Ectodermal cell (in vitro differentiated cells): ENCODE results near the gene PPP2R5C.

Experiments
- H3K27ac ChIP-seq: 2 replicates; pipeline ENCODE4 v1.7.0; 2013; ENCODE audit warnings: mild to moderate bottlenecking, low read depth, low read length; ENCODE audit not compliant: insufficient read depth, poor library complexity, severe bottlenecking
- H3K27me3 ChIP-seq: 2 replicates; pipeline ENCODE4 v1.7.0; 2013; ENCODE audit warnings: mild to moderate bottlenecking, low read length; ENCODE audit not compliant: insufficient read depth, control insufficient read depth, poor library complexity, severe bottlenecking
- H3K36me3 ChIP-seq: one replicate; pipeline ENCODE4 v1.7.0; 2013; ENCODE audit warnings: low read length; ENCODE audit not compliant: control insufficient read depth, insufficient read depth
- H3K4me1 ChIP-seq: one replicate; pipeline ENCODE4 v1.7.0; 2013; ENCODE audit warnings: low read length; ENCODE audit not compliant: control insufficient read depth, insufficient read depth
- H3K4me3 ChIP-seq: 2 replicates; pipeline ENCODE4 v1.7.0; 2013; ENCODE audit warnings: low read depth, low read length, control low read depth; ENCODE audit not compliant: insufficient read depth
- H3K9me3 ChIP-seq: 2 replicates; pipeline ENCODE4 v1.7.0; 2013; ENCODE audit warnings: mild to moderate bottlenecking, low read length, moderate library complexity; ENCODE audit not compliant: control insufficient read depth
- WGBS, 2 experiments: methylation state at CpG; one replicate each; pipeline ENCODE4 v1.1.7; 2013; ENCODE audit warnings: missing lambda C conversion rate in 2 of 2; 5-methylcytosine and 5-hydroxymethylcytosine counted together

PPP2R5C gene

DNA sequence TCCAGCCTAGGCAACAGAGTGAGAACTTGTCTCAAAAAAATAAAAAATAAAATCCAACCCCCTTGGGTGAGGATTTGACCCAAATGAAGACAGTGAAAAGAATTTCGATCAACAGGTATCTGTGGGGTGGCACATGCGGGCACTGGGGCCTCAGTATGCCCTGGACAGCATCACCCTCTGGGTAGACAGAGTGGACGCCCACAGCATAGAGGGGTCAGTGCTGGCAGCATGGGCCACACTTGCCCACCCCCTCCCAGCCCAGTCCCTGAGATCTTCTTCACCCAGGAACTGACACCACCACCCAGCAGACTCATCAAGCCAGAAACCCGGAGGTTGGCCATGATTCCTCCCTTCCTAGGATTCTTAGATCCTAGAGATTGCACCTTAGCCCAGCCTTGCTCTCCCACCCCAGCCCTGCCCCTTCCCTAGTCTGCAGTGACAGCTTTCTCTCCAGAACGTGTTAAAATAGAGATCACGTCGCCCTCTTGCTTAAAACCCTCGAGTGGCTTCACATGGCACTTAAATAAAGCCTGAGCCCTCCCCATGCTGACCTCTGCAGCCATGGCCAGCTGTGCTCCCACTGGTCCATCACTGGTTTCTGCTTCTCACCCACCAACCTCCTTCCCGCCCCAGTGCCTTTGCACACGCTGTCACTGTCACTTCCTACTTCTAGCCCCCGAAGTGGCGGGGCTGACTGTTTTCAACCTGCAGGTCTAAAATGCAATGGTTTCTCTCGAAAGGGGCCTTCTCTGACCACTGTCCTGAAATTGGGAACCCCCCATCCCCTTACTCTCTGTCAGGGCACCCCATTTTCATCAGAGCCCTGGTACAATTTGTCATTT is 176.6 kb downstream of the PPP2R5C start:
- Histone ChIP-seq H3K27ac (no peak overlapping the region), H3K4me1 (no peaks in the 10 kb centered on the region), H3K36me3 (no peaks in the 10 kb centered on the region), H3K27me3 (peaks cover 4% of the 10 kb centered on the region), H3K4me3 (no peak overlapping the region), H3K9me3 (no peaks in the 10 kb centered on the region)
- WGBS, 2 experiments: 71% methylated on average over 13 of the region's 13 CpGs

DNA sequence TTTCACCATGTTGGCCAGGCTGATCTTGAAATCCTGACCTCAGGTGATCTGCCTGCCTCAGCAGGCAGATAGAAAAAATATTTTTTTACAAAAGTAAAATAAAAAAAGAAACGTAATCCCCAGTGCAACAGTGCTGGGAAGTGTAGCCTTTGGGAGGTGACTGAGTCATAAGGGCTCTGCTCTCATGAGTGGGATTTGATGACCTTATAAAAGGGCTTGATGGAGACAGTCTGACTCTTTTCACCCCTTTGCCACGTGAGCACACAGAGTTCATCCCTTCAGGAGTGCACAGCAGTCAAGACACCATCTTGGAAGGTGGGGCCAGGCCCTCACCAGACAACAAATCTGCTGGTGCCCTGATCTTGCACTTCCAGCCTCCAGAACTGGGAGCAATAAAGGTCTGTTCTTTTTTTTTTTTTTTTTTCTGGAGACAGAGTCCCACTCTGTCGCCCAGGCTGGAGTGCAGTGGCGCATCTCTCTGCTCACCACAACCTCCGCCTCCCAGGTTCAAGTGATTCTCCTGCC is 178.2 kb downstream of the PPP2R5C start:
- Histone ChIP-seq H3K36me3 (no peaks in the 10 kb centered on the region), H3K9me3 (no peaks in the 10 kb centered on the region), H3K27ac (no peak overlapping the region), H3K4me3 (no peak overlapping the region), H3K27me3 (peaks cover 4% of the 10 kb centered on the region), H3K4me1 (no peaks in the 10 kb centered on the region)
- 81 to 85% methylated on average over 5 of the region's 5 CpGs for WGBS, 2 experiments

DNA sequence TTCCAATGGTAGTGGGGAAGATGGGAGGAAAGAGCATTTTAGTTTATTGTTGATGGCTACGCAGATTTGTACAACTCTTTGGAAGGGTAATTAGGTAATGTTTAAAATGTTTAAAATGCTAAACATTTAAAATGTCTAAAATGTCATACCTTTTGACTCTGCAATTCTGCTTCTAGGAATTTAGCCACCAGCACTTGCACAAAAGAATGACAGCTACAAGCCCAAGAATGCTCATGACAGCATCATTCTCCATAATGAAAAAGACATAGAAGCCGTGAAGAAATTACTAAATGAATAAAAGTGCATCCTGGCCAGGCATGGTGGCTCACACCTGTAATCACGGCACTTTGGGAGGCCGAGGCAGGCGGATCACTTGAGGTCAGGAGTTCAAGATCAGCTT is 182.9 kb downstream of the PPP2R5C start:
- H3K27ac ChIP-seq: no peak overlapping the region
- no peaks in the 10 kb centered on the region for H3K9me3 ChIP-seq
- peaks cover 5% of the 10 kb centered on the region for H3K4me1 ChIP-seq
- WGBS, 2 experiments: 66 to 69% methylated on average over 5 of the region's 5 CpGs
- no peak overlapping the region for H3K4me3 ChIP-seq
- H3K27me3 ChIP-seq: peaks cover 4% of the 10 kb centered on the region
- no peaks in the 10 kb centered on the region for H3K36me3 ChIP-seq

DNA sequence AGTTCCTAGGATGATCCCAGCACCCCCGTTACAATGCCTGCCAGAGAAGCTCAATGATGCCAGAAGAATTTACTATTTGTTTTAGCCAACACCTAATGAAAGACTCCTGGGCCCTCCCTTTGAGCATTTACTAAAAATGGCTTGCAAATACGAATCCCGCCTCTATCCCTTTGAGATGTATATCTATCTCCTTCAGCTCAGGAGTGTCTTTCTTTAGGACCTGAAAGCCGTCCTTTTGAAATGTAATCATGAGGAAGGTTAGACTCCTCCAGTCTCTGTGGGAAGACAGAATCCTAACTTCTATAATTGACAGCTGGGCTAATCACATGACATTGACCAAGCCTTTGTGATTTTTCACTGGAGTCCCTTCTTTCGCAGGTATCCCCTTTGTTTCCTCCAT is 183.7 kb downstream of the PPP2R5C start:
- Histone ChIP-seq H3K4me1 (peaks cover 5% of the 10 kb centered on the region), H3K27me3 (peaks cover 4% of the 10 kb centered on the region), H3K4me3 (no peak overlapping the region), H3K27ac (no peak overlapping the region), H3K9me3 (no peaks in the 10 kb centered on the region), H3K36me3 (no peaks in the 10 kb centered on the region)
- WGBS, 2 experiments: 5 to 9% methylated on average over 5 of the region's 5 CpGs

DNA sequence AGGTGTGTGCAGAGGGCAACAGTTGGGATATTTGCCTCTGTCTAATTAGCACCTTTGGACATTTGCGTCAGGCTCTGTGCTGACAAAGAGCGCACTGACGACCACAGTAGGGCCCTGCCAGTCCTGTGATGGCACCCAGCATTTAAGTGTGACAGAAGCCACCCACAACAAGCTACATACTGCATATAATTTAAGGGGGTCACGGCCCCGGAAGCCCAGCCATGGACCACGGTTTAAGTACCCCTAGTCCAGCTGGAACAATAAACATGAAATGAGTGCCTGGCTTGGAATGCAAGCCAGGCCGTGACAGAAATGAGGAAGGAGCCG is 186.0 kb downstream of the PPP2R5C start:
- WGBS, 2 experiments: 30 to 33% methylated on average over 8 of the region's 8 CpGs
- no peaks in the 10 kb centered on the region for H3K36me3 ChIP-seq

DNA sequence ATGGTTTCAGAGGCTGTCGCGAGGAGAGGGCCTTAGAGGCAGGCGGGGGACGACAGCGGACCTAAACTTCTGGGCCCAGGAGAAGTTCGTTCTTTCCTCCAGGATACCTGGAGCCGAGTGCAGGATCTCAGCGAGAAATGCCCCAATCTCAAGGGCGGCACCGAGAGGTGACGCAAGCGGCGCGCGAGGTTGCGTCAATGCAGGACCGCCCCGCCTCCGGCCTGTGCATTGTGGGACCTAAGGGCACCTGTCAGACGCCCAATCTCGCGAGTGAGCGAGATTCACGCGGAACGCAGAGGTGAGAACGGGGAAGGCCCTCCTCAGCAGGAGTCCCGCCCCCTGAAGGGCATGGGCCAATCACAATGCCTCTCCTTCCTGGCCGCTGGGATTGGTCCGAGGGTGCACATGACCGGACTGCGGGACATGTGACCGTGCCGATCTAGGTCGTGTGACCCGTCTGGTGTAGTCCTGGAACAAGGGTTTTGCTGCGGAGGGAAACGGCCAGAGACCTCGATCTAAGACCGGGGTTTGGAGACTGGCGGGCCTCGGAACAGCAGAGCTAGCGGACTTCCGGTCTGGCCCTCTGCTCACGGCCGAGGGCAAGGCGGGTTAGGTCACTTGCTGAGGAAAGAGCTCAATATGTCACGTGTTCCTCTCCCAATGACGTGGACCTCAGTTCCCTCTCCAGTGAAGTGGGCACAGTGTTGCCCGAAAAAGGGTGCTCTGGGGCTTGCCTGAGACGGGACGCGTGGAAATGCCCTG is 186.6 kb downstream of the PPP2R5C start:
- Histone ChIP-seq H3K4me3 (peak overlapping the region; percentile 96), H3K27ac (peak overlapping the region; percentile 97), H3K27me3 (peaks cover 4% of the 10 kb centered on the region), H3K36me3 (no peaks in the 10 kb centered on the region), H3K9me3 (no peaks in the 10 kb centered on the region), H3K4me1 (peaks cover 5% of the 10 kb centered on the region)
- 0% methylated on average over 53 of the region's 53 CpGs for WGBS, 2 experiments

More for the DNA sequence above, 186.0 kb downstream of the PPP2R5C start:
- Histone ChIP-seq H3K4me1 (peaks cover 5% of the 10 kb centered on the region), H3K27ac (peak overlapping the region; percentile 97), H3K9me3 (no peaks in the 10 kb centered on the region), H3K4me3 (peak overlapping the region; percentile 96), H3K27me3 (peaks cover 4% of the 10 kb centered on the region)

DNA sequence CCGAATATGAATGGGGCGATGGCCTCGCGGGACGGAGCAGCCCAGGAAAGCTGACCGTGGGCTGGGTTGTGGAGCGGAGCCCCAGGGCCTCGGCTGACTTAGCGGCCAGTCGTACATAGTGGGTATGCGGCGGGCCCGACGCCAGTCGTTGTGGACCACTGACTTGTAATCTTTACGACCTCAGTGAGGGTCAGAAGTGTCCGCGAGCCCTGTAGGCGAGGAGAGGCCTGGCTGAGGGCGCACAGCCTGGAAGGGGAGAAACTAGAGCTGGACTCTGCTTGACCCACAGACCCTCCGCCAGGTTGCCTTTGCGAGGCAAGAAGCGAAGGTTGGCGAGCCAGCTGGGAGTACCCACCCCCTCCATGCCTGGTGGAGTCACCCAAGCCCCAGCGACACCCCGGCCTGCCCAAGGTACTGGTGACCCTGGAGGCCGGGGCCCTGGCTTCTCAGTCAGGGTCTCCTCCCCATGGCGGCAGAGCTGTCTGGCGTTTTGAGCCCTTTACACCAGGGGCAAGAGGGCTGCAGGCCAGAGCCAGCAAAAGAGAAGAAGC is 187.2 kb downstream of the PPP2R5C start:
- Histone ChIP-seq H3K36me3 (no peaks in the 10 kb centered on the region), H3K9me3 (no peaks in the 10 kb centered on the region), H3K27me3 (peaks cover 4% of the 10 kb centered on the region), H3K4me3 (peak overlapping the region; percentile 96), H3K27ac (peak overlapping the region; percentile 77), H3K4me1 (peaks cover 5% of the 10 kb centered on the region)
- WGBS, 2 experiments: 29 to 30% methylated on average over 29 of the region's 29 CpGs

DNA sequence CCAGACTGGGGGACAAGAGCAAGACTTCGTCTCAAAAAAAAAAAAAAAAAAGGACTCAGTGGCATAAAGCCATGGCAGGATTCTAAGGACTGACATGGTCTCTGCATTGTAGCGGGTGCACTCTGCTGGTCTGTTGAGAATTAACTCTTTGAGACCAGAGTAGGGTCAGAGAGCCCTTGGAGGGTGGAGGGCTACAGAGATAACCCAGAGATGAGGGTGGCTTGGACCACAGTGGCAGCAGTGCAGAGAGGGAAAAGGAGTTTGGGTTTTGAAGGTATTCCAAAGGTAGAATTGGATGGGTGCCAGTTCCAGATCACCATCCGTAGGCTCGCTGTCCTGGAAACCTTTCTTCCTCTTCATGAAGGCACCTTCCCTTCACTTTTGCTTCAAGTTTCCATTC is 188.6 kb downstream of the PPP2R5C start:
- Histone ChIP-seq H3K36me3 (no peaks in the 10 kb centered on the region), H3K27ac (no peak overlapping the region), H3K27me3 (peaks cover 4% of the 10 kb centered on the region), H3K9me3 (no peaks in the 10 kb centered on the region), H3K4me3 (no peak overlapping the region), H3K4me1 (peaks cover 5% of the 10 kb centered on the region)
- 75 to 80% methylated on average over 4 of the region's 4 CpGs for WGBS, 2 experiments

DNA sequence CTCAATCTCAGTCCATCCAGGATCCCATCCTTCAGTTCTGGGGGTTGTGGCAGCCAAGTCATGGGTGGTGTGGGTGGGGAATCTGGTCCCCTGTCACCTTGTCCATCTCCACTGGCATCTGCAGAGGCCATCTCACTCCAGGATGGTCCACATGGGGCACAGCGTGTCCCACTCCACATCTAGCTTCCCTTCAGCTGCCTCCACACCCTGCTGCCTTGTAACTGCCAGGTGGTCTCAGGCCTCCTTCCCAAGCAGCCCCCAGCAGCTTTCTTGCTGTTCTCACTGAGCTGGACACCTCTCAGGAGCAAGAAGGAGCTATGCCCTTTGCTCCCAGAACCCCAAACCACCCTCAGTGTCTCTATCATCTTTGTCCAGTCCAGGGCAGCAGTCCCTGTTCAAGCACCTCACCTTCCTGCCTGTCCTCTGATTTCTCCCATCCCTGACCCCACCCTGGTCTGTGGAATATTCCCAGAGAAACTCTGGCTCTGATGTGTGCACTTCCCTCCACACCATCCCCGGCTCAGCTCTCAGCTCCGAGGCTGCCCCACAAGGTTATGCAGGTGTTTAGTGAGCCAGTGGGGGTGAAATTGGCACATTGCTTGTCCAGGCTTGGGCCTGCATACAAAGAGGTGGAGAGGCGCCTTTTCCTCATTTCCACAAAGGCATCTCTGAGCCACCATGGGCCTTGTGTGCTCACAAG is 189.2 kb downstream of the PPP2R5C start:
- Histone ChIP-seq H3K27ac (no peak overlapping the region), H3K27me3 (no peaks in the 10 kb centered on the region), H3K4me3 (no peak overlapping the region), H3K9me3 (no peaks in the 10 kb centered on the region), H3K4me1 (peaks cover 5% of the 10 kb centered on the region), H3K36me3 (no peaks in the 10 kb centered on the region)
- whole genome bisulfite sequencing, 2 experiments: 91% methylated on average over 4 of the region's 4 CpGs
